Naive thymus-derived CD4-positive, alpha-beta T cell (primary cell): Measurements from ENCODE around the gene ZNF331. TPM values are rescaled to one million over a fixed set of nuclear protein-coding genes. Genes with fewer than 3 reads are reported as not detected.
"Not testable (repeated sequence)": the region's sequence is repeated elsewhere in the genome, so short reads cannot be mapped to it uniquely, and the experiment has no call there.

Source experiments
- ATAC-seq: fragments of 150-1000 bp; cut with Tn5 transposase; 2 replicates; pipeline ENCODE4 v1.10.0; 2021; ENCODE audit warnings: mild to moderate bottlenecking, moderate library complexity
- CTCF ChIA-PET: fragments of 350-600 bp; sonication (Branson Sonifier 250); formaldehyde crosslinking; loops from one replicate; lab custom pipeline; 2021; ENCODE audit warnings: antibody characterized with exemption; lab: Charles Lee
- POLR2A ChIA-PET: fragments of 350-600 bp; sonication (Branson Sonifier 250); formaldehyde crosslinking; loops from one replicate; lab custom pipeline; 2021; ENCODE audit warnings: antibody characterized with exemption, inconsistent platforms; lab: Charles Lee
- DNase-seq, 9 donors: peaks; one replicate each; pipeline versions ENCODE4 v3.0.0 to v3.0.0-alpha.2; 2020 to 2022; ENCODE audit warnings: mixed read lengths in 1 of 9
- H3K27ac ChIP-seq: one replicate; pipeline ENCODE4 v1.7.0; 2013; ENCODE audit warnings: mild to moderate bottlenecking, low read depth, low read length, moderate library complexity
- H3K27me3 ChIP-seq, 2 donors: one replicate each; pipeline ENCODE4 v1.7.0; 2013; ENCODE audit warnings: low read length in 2 of 2, mild to moderate bottlenecking in 2 of 2, moderate library complexity in 2 of 2; ENCODE audit not compliant: control insufficient read depth in 2 of 2, insufficient read depth in 2 of 2
- H3K36me3 ChIP-seq, 3 experiments: 1 replicate in 2 of 3; 2 replicates in 1 of 3; pipeline ENCODE4 v1.7.0; 2013; ENCODE audit warnings: low read length in 3 of 3, mild to moderate bottlenecking in 3 of 3, moderate library complexity in 1 of 3; ENCODE audit not compliant: insufficient read depth in 3 of 3, control insufficient read depth in 2 of 3
- H3K4me1 ChIP-seq, 2 donors: one replicate each; pipeline ENCODE4 v1.7.0; 2013; ENCODE audit warnings: low read length in 2 of 2, mild to moderate bottlenecking in 2 of 2, moderate library complexity in 1 of 2; ENCODE audit not compliant: control insufficient read depth in 2 of 2, insufficient read depth in 2 of 2
- H3K4me3 ChIP-seq: 2 replicates; pipeline ENCODE4 v1.7.0; 2013; ENCODE audit warnings: mild to moderate bottlenecking, low read length
- H3K9me3 ChIP-seq, 3 experiments: 1 replicate in 2 of 3; 2 replicates in 1 of 3; pipeline ENCODE4 v1.7.0; 2013; ENCODE audit warnings: low read length in 3 of 3; ENCODE audit not compliant: control insufficient read depth in 2 of 3
- H3K27ac Mint-ChIP-seq, 9 donors: one replicate each; pipeline ENCODE4 v1.8.0; 2020 to 2022; ENCODE audit warnings: mixed read lengths in 9 of 9, mild to moderate bottlenecking in 8 of 9, moderate library complexity in 5 of 9, inconsistent platforms in 2 of 9
- H3K27me3 Mint-ChIP-seq, 5 donors: one replicate each; pipeline ENCODE4 v1.8.0; 2021 to 2022; ENCODE audit warnings: mixed read lengths in 5 of 5, mild to moderate bottlenecking in 1 of 5
- H3K36me3 Mint-ChIP-seq, 5 donors: one replicate each; pipeline ENCODE4 v1.8.0; 2020 to 2022; ENCODE audit warnings: mixed read lengths in 5 of 5, mild to moderate bottlenecking in 3 of 5, inconsistent platforms in 1 of 5
- H3K4me1 Mint-ChIP-seq, 7 donors: one replicate each; pipeline ENCODE4 v1.8.0; 2020 to 2022; ENCODE audit warnings: mixed read lengths in 7 of 7, mild to moderate bottlenecking in 3 of 7, inconsistent platforms in 1 of 7
- H3K4me3 Mint-ChIP-seq, 10 donors: one replicate each; pipeline ENCODE4 v1.8.0; 2020 to 2022; ENCODE audit warnings: mild to moderate bottlenecking in 10 of 10, mixed read lengths in 10 of 10, moderate library complexity in 6 of 10, inconsistent platforms in 2 of 10
- H3K9me3 Mint-ChIP-seq, 11 donors: one replicate each; pipeline ENCODE4 v1.8.0; 2020 to 2022; ENCODE audit warnings: mixed read lengths in 11 of 11, mild to moderate bottlenecking in 4 of 11, inconsistent platforms in 1 of 11, moderate library complexity in 1 of 11
- intact Hi-C, 2 donors: fragments of 100-400 bp; cut with micrococcal nuclease; formaldehyde crosslinking; loops; one replicate each; pipeline ENCODE4 v1.15.1; 2023
- polyA plus RNA-seq, 2 donors: library from polyadenylated mRNA; unstranded; fragments of 300-500 nt; fragmentation: Illumina TruSeq; gene quantifications; one replicate each; pipeline ENCODE4 v1.2.3, GENCODE V29; 2021
- total RNA-seq, 6 experiments: library from RNA in 5 of 6; stranded (reverse) in 5 of 6; gene quantifications; 1 replicate in 5 of 6; 2 replicates in 1 of 6; pipeline ENCODE4 v1.2.3 and lab custom pipeline; 2021 to 2026

ZNF331 gene
- total and polyA plus RNA-seq, 7 experiments from 2014 or later: 18.1 to 318 (median 68.0) TPM

GRCh38 chr19:53511357-53511756, 26.6 kb upstream of the ZNF331 start:
- H3K36me3 Mint-ChIP-seq: peaks cover 0 to 3% (median 1%) of the 10 kb centered on the region in 5 donors
- no peak overlapping the region for H3K4me3 Mint-ChIP-seq
- peaks cover 0 to 3% (median 0%) of the 10 kb centered on the region in 7 donors for H3K4me1 Mint-ChIP-seq
- H3K4me3 ChIP-seq: no peak overlapping the region
- no peaks in the 10 kb centered on the region for H3K4me1 ChIP-seq
- H3K36me3 ChIP-seq: no peaks in the 10 kb centered on the region
- peaks cover 0 to 21% (median 5%) of the 10 kb centered on the region in 11 donors for H3K9me3 Mint-ChIP-seq
- H3K27me3 Mint-ChIP-seq: peaks cover 0 to 14% (median 7%) of the 10 kb centered on the region in 5 donors
- no peak overlapping the region for H3K27ac Mint-ChIP-seq
- POLR2A ChIA-PET: no interaction called here
- H3K27ac ChIP-seq: no peak overlapping the region
- H3K27me3 ChIP-seq: no peaks in the 10 kb centered on the region
- DNase-seq: no peak
- intact Hi-C loops: no loop called here
- no peak for ATAC-seq
- CTCF ChIA-PET: interaction anchor here (1.2 to 1.5 kb wide), 3 partner anchors 8 to 316 kb away, joined by 3 to 6 read pairs (median 3); no protein-coding TSS in a partner anchor
- H3K9me3 ChIP-seq: no peaks in the 10 kb centered on the region

- H3K27ac ChIP-seq: no peak overlapping the region
- Mint-ChIP-seq H3K36me3 (no peaks in the 10 kb centered on the region), H3K4me3 (no peak overlapping the region), H3K9me3 (peaks cover 0 to 19% (median 3%) of the 10 kb centered on the region in 11 donors), H3K27ac (no peak overlapping the region), H3K4me1 (peaks cover 0 to 3% (median 0%) of the 10 kb centered on the region in 7 donors), H3K27me3 (peaks cover 0 to 8% (median 5%) of the 10 kb centered on the region in 5 donors)
- no peaks in the 10 kb centered on the region for H3K9me3 ChIP-seq
- ChIA-PET CTCF (interaction anchor here (1.2 kb wide), 1 partner anchor 19 kb away, joined by 3 read pairs; no protein-coding TSS in a partner anchor), POLR2A (interaction anchor here (0.6 kb wide), 1 partner anchor 25 kb away, joined by 3 read pairs; no protein-coding TSS in a partner anchor)
- H3K36me3 ChIP-seq: no peaks in the 10 kb centered on the region
- ATAC-seq (peak; percentile 84), DNase-seq (peak; percentile 7 to 47 (median 35))
- H3K4me1 ChIP-seq: no peaks in the 10 kb centered on the region
- no peak overlapping the region for H3K4me3 ChIP-seq
- no peaks in the 10 kb centered on the region for H3K27me3 ChIP-seq
- intact Hi-C loops: loop anchor here (1.0 kb wide), 1 partner anchor 87 kb away; no protein-coding TSS in a partner anchor
These were observed 26.0 kb upstream of the ZNF331 start for GRCh38 chr19:53511933-53512374.

GRCh38 chr19:53515047-53515446, 22.9 kb upstream of the ZNF331 start:
- H3K4me3 ChIP-seq, ATAC-seq, intact Hi-C loops, H3K4me3 Mint-ChIP-seq, H3K27me3 Mint-ChIP-seq, H3K27me3 ChIP-seq, DNase-seq, POLR2A ChIA-PET, CTCF ChIA-PET, H3K27ac ChIP-seq, H3K4me1 ChIP-seq, H3K36me3 ChIP-seq, H3K36me3 Mint-ChIP-seq, H3K9me3 ChIP-seq, H3K4me1 Mint-ChIP-seq, H3K27ac Mint-ChIP-seq: not testable (repeated sequence)
- peaks cover 0 to 30% (median 12%) of the 10 kb centered on the region in 11 donors for H3K9me3 Mint-ChIP-seq

- H3K36me3 Mint-ChIP-seq: peaks cover 0 to 17% (median 6%) of the 10 kb centered on the region in 5 donors
- no peak overlapping the region for H3K27ac Mint-ChIP-seq
- ChIA-PET POLR2A (no interaction called here), CTCF (no interaction called here)
- H3K27ac ChIP-seq: no peak overlapping the region
- peaks cover 10 to 21% (median 13%) of the 10 kb centered on the region in 7 donors for H3K4me1 Mint-ChIP-seq
- ATAC-seq (no peak), DNase-seq (no peak)
- H3K4me1 ChIP-seq: peaks cover 9 to 10% of the 10 kb centered on the region in 2 donors
- H3K27me3 Mint-ChIP-seq: no peaks in the 10 kb centered on the region
- no peaks in the 10 kb centered on the region for H3K27me3 ChIP-seq
- H3K36me3 ChIP-seq: peaks cover 0 to 3% (median 0%) of the 10 kb centered on the region in 3 experiments
- no peaks in the 10 kb centered on the region for H3K9me3 ChIP-seq
- H3K4me3 Mint-ChIP-seq: no peak overlapping the region
- H3K4me3 ChIP-seq: no peak overlapping the region
- peaks cover 0 to 44% (median 18%) of the 10 kb centered on the region in 11 donors for H3K9me3 Mint-ChIP-seq
- intact Hi-C loops: no loop called here
These were observed 20.7 kb upstream of the ZNF331 start for GRCh38 chr19:53517114-53517741.

- ATAC-seq (no peak), DNase-seq (no peak)
- H3K36me3 Mint-ChIP-seq: peaks cover 3 to 19% (median 6%) of the 10 kb centered on the region in 5 donors
- ChIA-PET CTCF (no interaction called here), POLR2A (no interaction called here)
- peaks cover 0 to 3% (median 0%) of the 10 kb centered on the region in 3 experiments for H3K36me3 ChIP-seq
- H3K27ac Mint-ChIP-seq: no peak overlapping the region
- no peaks in the 10 kb centered on the region for H3K27me3 ChIP-seq
- no peaks in the 10 kb centered on the region for H3K27me3 Mint-ChIP-seq
- H3K9me3 ChIP-seq: no peaks in the 10 kb centered on the region
- peaks cover 9 to 10% of the 10 kb centered on the region in 2 donors for H3K4me1 ChIP-seq
- peaks cover 10 to 27% (median 18%) of the 10 kb centered on the region in 7 donors for H3K4me1 Mint-ChIP-seq
- H3K27ac ChIP-seq: no peak overlapping the region
- peaks cover 0 to 44% (median 18%) of the 10 kb centered on the region in 11 donors for H3K9me3 Mint-ChIP-seq
- H3K4me3 ChIP-seq: no peak overlapping the region
- H3K4me3 Mint-ChIP-seq: no peak overlapping the region
- intact Hi-C loops: no loop called here
These were observed 19.8 kb upstream of the ZNF331 start for GRCh38 chr19:53518121-53518520.

GRCh38 chr19:53518716-53519115, 19.2 kb upstream of the ZNF331 start:
- peak overlapping the region in 8 of 10 donors; percentile 12 to 84 (median 44) for H3K4me3 Mint-ChIP-seq
- H3K36me3 Mint-ChIP-seq: peaks cover 3 to 22% (median 10%) of the 10 kb centered on the region in 5 donors
- ChIA-PET POLR2A (no interaction called here), CTCF (interaction anchor here (2.5 kb wide), 1 partner anchor 8 kb away, joined by 6 read pairs; no protein-coding TSS in a partner anchor)
- intact Hi-C loops: no loop called here
- H3K4me1 Mint-ChIP-seq: peaks cover 10 to 27% (median 18%) of the 10 kb centered on the region in 7 donors
- H3K27me3 Mint-ChIP-seq: no peaks in the 10 kb centered on the region
- Histone ChIP-seq H3K9me3 (no peaks in the 10 kb centered on the region), H3K36me3 (peaks cover 0 to 3% (median 0%) of the 10 kb centered on the region in 3 experiments), H3K27me3 (no peaks in the 10 kb centered on the region), H3K4me3 (no peak overlapping the region), H3K4me1 (peaks cover 9 to 10% of the 10 kb centered on the region in 2 donors), H3K27ac (no peak overlapping the region)
- ATAC-seq (no peak), DNase-seq (no peak)
- H3K27ac Mint-ChIP-seq: peak overlapping the region in 1 of 9 donors; percentile 73
- peaks cover 0 to 46% (median 17%) of the 10 kb centered on the region in 11 donors for H3K9me3 Mint-ChIP-seq
